CD4-positive, alpha-beta T cell treated with Interferon alpha-2 for 1 hour (primary cell): ENCODE results near the gene ZCCHC14.
A peak's percentile ranks its signal among the peaks of the same experiment; 100 is the strongest.

Experiments used
- DNase-seq, 2 donors: peaks; one replicate each; pipeline ENCODE4 v3.0.0-alpha.2; 2020 to 2022

The ZCCHC14 gene

DNA sequence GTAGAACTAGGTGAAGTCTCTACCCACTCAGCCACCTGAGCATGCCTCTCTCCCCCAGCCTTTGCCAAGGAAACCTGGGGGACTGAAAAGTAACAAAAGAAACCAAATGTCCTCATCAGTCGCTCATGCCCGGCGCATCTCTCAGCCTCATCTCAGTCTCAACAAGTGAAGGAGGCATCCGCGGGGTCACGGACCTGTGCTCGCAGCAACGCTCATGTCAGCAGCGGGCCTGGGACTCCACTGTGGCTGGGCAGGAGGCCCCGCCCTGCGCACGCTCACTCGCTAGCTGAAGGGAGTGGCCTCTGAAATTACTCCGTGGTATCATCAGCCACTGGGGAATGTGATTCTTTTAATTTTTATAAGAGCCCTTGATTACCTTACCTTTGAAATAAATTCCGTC lies 69.4 kb downstream of the ZCCHC14 start:
- DNase-seq: no peak

- DNase-seq: no peak
These were observed 70.7 kb downstream of the ZCCHC14 start for GRCh38 chr16:87422106-87422505.

GRCh38 chr16:87421003-87421912 lies 71.6 kb downstream of the ZCCHC14 start:
- DNase-seq: no peak

DNA sequence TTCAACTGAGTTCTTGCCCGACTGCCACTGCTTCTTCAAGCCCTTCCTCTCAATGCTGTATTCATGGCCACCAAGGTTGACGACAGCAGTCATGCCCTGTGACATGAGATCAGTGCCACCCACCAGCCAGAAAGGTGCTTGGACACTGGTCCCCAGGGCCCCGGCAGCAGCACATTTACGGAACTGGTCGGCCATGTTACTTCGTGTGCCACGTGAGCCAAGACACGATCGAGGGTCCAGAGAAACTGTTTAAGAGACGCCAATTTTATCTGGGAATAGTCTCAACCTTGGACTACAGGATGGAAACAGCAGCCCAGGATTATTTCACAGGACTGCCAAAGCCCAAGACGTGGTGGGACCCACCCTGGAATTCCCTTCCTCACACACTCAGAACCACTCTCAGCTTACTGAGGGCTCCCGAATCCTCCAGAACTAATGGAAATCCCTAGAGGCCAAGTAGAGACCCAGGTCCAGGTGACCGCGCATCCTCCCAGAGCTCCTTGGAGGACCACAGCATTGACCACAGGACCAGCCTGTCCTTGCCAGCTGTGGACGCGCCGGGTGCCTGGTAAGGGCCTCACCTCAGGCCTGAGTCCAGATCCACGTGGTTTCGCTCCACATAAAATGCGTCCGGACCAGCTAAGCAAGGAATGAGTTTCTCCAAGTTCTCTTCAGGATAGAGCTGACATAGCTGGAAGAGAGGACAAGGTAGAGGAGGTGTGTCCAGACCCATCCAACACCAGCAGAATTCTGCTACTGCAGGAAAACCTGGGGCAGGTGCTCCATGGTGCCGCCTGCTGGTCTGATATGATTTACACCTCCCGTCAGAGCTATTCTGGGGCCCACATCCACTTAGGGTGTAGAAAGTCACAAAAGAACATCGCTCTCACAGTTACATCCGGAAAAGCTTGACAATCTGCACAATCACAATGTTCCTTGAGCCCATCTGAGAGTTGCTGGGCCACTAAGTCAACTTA lies 72.5 kb downstream of the ZCCHC14 start:
- DNase-seq: no peak

- no peak for DNase-seq
These were observed 74.2 kb downstream of the ZCCHC14 start for GRCh38 chr16:87418644-87419043.

DNA sequence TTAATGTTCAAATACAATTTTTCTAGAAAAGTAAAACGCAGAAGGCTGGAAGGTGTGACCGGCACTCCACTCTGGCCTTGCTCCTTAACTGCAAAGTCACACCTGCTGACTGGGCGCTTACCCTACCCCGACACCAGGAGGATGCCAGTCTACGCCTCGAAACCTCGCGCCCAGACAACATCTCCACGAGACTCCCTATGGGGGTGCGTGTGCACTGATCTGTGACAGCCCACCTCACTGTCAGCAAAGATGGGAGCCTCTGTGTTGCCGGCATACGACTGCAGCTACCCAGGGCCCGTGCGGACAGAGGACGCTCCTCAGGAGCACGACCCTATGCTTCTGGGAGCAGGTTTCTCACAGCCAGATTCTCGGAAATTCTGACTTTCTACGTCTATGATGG lies 74.6 kb downstream of the ZCCHC14 start:
- DNase-seq: no peak

DNA sequence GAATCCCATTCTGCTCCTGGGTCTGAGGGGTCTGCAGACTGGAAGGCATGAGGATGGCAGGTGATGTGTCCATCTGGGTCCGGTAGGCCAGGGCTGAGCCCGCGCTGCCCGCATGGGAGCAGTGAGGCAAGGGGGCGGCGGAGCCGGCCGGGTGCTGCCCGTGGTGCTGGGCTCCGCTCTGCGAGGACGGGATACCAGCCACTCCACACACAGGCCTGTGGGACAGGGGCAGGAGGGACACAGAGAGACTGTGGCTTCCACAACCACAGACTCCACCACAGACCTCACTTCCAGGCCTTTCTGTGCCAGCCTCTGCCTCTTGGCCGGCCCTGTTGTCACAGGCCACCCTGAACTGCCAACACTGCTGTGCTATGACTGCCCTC lies 75.3 kb downstream of the ZCCHC14 start:
- no peak for DNase-seq

DNA sequence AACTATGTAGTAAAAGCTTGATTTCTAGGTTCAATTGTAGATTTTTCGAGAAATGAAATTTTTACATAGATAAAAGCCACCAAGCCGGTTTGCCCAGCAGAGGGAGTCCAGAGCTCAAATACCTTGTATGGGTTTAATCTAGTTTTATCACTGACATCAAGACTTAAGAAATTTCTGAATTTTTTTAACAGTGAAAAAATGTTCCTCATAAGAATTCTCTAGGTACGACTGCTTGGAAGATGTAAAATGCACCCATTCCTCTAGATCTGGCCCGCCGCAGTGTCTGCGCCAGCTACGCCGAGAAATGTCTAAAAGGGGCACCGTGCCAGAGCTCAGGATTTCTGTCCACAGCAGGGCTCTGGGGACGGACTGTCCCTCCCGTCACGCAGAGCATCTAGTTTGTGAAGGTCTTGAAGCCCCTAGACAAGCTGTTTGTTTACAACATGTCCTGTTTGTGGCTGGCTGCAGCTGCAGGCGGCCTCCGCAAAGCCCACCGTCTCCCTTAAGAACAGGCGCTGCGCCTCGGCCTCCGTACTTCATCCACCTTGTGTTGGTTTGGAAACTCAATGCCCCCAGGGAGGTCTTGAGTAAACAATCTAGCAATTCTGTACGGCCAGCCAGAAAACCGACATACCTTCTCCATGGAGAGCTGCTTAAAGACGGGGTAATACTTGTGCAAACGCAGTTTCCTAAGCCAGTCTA lies 75.8 kb downstream of the ZCCHC14 start:
- peak in 1 of 2 donors; percentile 32 for DNase-seq

DNA sequence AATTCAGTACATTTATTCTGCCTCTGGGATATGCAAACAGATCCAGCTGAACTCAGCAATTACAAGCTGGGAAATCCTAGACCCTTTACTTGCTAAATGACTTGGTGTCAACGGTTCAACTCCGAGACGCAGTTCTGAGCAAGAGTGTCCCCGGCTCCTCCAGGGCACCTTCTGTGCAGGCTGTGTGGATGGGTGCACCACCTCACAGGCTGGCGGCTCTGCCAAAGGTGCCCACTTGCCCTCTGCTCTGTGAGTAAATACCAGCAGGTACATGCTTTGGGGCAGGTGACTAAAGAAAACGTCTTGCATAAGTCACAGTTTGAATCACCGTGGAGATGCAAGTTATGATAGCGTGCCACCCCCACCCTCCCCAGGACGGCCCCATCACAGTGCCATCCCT lies 77.4 kb downstream of the ZCCHC14 start:
- DNase-seq: no peak

GRCh38 chr16:87414251-87414680 lies 78.6 kb downstream of the ZCCHC14 start:
- no peak for DNase-seq

DNA sequence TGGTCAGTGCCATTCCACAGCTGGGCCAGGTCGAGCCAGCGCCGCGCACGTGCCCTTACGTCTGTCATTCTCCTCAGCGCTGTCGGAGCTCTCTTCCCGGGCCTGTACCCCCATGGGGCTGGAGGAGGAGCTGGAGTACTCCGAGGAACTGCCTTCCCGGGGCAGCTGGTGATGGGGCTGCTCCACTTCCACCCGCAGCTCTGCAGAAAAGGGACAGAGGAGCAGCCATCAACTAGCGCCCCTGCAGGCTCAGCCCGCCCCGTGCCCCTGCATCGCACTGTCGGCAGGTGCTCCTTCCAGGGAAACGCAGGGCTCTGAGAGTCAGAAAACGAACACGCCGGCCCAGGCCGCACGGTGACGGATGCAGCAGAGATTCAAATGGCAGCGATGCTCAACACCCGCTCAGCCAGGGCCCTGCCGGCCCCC lies 79.8 kb downstream of the ZCCHC14 start:
- DNase-seq: no peak

- DNase-seq: no peak
These were observed 80.3 kb downstream of the ZCCHC14 start for GRCh38 chr16:87412371-87412995.

DNA sequence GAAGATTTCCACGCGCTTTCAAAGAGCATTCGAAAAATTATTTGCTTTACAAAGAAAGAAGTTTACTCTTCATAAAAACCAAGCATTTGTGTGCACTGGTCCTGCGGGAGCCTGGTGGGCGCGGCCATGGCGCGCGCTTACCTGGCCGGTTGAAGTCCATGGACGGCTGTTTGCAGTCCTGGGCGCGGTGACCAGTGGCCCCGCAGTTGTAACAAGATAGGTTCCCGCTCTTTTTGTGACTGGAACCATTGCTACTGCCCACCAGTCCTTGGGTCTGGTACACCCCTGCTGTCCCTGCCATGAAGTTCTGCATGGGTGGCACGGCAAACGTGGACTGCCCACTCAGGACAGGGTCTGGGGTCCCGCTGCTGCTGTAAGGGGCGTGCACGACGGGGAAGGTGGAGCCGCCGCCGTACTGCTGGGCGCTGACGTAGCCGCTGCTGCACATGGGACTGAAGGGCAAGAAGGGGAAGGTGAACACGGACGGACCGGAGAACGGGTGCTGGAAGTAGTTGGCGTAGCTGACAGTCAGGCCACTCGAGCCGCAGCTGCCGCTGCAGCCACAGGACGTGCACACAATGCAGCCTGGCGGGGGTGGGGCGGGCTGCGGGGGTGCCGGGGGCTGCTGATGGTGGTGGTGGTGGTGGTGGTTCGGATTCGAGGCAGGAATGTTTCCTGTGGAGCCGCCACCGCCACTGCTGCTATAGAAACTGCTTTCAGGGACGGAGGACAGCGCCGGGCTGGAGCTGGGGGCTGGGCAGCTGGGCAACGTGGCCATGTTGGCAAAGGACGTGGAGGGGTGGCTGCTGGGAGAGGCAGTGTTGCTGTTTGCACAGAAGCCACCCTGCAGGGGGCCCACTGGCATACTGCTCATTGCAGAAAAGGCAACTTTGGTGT lies 81.2 kb downstream of the ZCCHC14 start:
- no peak for DNase-seq

- no peak for DNase-seq
These were observed 81.9 kb downstream of the ZCCHC14 start for GRCh38 chr16:87410968-87411367.

DNA sequence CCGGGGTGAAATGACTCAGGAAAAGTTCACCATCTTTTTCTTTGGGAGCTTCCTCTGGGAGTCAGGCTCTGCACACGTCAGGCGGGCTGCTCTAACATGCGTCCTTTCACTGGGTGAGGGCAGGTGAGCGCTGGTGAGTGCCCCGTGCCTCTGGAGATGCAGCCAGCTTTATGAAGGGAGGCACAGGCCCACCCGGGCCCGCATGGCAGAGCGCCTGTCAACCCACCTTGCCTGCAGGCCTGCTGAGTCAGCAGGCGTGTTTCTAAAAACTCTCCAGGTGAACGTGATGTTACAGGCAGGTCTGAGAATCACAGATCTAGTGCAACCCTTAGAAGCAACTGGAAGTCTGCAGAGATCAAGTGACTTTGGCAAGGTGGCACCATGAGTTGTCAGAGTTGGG lies 82.3 kb downstream of the ZCCHC14 start:
- DNase-seq: no peak

DNA sequence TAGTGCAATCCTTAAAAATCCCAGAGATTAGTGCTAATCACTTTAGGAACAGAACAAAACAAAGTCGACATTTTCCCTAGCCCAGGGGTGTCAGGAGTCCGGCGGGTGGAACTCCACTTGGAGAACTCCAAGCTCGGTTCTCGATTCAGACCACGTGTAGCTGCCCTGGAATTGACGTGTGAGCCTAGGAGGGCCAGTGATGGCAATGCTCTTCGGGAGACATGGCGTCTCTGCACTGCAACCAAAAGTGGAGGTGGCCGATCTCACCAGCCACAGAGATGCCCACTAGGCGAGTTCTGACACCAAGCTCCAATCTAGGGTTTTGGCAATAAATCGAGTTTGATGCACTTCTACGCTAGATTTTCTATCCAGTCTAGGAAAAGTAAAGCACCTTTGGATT lies 83.0 kb downstream of the ZCCHC14 start:
- no peak for DNase-seq

- no peak for DNase-seq
These were observed 83.7 kb downstream of the ZCCHC14 start for GRCh38 chr16:87409153-87409552.

GRCh38 chr16:87407511-87408112 lies 85.2 kb downstream of the ZCCHC14 start:
- DNase-seq: peak; percentile 21 to 35

DNA sequence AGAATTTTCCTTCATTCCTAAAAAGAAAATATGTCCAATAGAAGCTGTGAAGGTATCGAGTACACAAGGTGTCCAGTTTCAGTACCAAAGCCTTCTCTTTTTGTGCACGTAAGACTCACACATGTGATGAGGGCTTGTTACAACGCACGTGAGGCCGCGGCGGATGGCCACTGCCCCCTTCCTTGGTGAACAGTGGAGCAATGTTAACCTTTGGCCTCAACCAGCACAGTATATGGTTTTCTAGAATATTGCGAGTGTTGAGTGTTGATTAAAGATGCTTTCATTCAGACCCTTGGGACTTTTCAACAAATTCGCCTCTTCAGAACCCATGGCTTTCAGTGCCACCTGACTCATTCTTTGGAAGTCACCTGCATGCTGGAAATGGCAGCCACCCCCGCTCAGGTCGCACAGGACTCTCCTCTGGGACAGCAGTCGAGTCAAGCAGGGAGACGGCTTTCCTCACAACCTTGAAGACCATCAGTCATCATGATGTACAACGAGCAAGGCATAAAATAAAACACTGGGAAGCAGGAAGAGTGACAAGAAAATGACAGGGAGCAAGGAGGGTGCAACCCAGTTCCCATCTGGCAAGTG lies 86.2 kb downstream of the ZCCHC14 start:
- DNase-seq: no peak
